Measurements from ENCODE around the gene BLOC1S1.
A peak's percentile ranks its signal among the peaks of the same experiment; 100 is the strongest.

The BLOC1S1 gene

GRCh38 chr12:55675666-55676065 lies 40.2 kb upstream of the BLOC1S1 start:
- H3K9me3 ChIP-seq (ENCODE audit: severe bottlenecking), result no peaks in the 10 kb centered on the region
- no peak for ATAC-seq (ENCODE audit: low read depth)

DNA sequence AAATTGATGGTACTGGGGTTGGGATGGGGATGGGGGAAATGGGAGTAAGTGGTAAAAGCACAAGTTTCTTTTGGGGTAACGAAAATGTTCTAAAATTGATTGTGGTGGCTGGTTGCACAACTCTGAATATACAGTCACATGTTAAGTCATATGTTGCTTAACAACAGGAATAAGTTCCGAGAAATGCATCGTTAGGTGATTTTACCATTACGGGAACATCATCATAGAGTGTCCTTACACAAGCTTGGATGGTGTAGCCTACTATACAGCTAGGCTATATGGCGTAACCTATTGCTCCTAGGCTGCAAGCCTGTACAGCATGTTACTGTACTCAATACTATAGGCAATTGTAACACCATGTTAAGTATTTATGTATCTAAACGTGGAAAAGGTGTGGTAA lies 39.1 kb upstream of the BLOC1S1 start:
- no peak overlapping the region for H3K27ac ChIP-seq (ENCODE audit: poor library complexity, severe bottlenecking)

More at GRCh38 chr12:55675666-55676065, 40.2 kb upstream of the BLOC1S1 start:
- Histone ChIP-seq H3K4me3 (ENCODE audit: severe bottlenecking) (no peak overlapping the region), H3K27me3 (ENCODE audit: insufficient read depth, poor library complexity, severe bottlenecking) (no peaks in the 10 kb centered on the region), H3K4me1 (ENCODE audit: insufficient read depth, poor library complexity, severe bottlenecking) (no peaks in the 10 kb centered on the region), H3K27ac (ENCODE audit: poor library complexity, severe bottlenecking) (no peak overlapping the region), H3K36me3 (ENCODE audit: low read depth) (no peaks in the 10 kb centered on the region)
- no peak for DNase-seq (ENCODE audit: low spot score)
- TF ChIP-seq CTCF (IDR thresholded peaks at IDR 0.05; ENCODE audit: poor library complexity, severe bottlenecking), result no peak

GRCh38 chr12:55679691-55680090 lies 36.2 kb upstream of the BLOC1S1 start:
- H3K27ac ChIP-seq (ENCODE audit: poor library complexity, severe bottlenecking), result no peak overlapping the region
- H3K27me3 ChIP-seq (ENCODE audit: insufficient read depth, poor library complexity, severe bottlenecking), result no peaks in the 10 kb centered on the region
- no peak overlapping the region for H3K4me3 ChIP-seq (ENCODE audit: severe bottlenecking)
- no peak for TF ChIP-seq CTCF (IDR thresholded peaks at IDR 0.05; ENCODE audit: poor library complexity, severe bottlenecking)
- H3K4me1 ChIP-seq (ENCODE audit: insufficient read depth, poor library complexity, severe bottlenecking), result no peaks in the 10 kb centered on the region
- ATAC-seq (ENCODE audit: low read depth) (no peak), DNase-seq (ENCODE audit: low spot score) (no peak)
- no peaks in the 10 kb centered on the region for H3K9me3 ChIP-seq (ENCODE audit: severe bottlenecking)
- no peaks in the 10 kb centered on the region for H3K36me3 ChIP-seq (ENCODE audit: low read depth)

More for the DNA sequence above, 39.1 kb upstream of the BLOC1S1 start:
- no peak for TF ChIP-seq CTCF (IDR thresholded peaks at IDR 0.05; ENCODE audit: poor library complexity, severe bottlenecking)
- Histone ChIP-seq H3K36me3 (ENCODE audit: low read depth) (no peaks in the 10 kb centered on the region), H3K4me1 (ENCODE audit: insufficient read depth, poor library complexity, severe bottlenecking) (no peaks in the 10 kb centered on the region), H3K9me3 (ENCODE audit: severe bottlenecking) (no peaks in the 10 kb centered on the region), H3K27me3 (ENCODE audit: insufficient read depth, poor library complexity, severe bottlenecking) (no peaks in the 10 kb centered on the region), H3K4me3 (ENCODE audit: severe bottlenecking) (no peak overlapping the region)
- DNase-seq (ENCODE audit: low spot score), result no peak
- ATAC-seq (ENCODE audit: low read depth), result no peak

GRCh38 chr12:55681142-55682077 lies 34.4 kb upstream of the BLOC1S1 start:
- H3K27ac ChIP-seq (ENCODE audit: poor library complexity, severe bottlenecking), result no peak overlapping the region
- no peaks in the 10 kb centered on the region for H3K9me3 ChIP-seq (ENCODE audit: severe bottlenecking)
- ATAC-seq (ENCODE audit: low read depth), result peak; percentile 81
- peak; percentile 64 for TF ChIP-seq CTCF (IDR thresholded peaks at IDR 0.05; ENCODE audit: poor library complexity, severe bottlenecking)
- H3K27me3 ChIP-seq (ENCODE audit: insufficient read depth, poor library complexity, severe bottlenecking), result no peaks in the 10 kb centered on the region
- H3K4me1 ChIP-seq (ENCODE audit: insufficient read depth, poor library complexity, severe bottlenecking), result no peaks in the 10 kb centered on the region
- H3K36me3 ChIP-seq (ENCODE audit: low read depth), result no peaks in the 10 kb centered on the region
- H3K4me3 ChIP-seq (ENCODE audit: severe bottlenecking), result no peak overlapping the region
- no peak for DNase-seq (ENCODE audit: low spot score)
